GM18519 (cell line): ENCODE data around the gene TRAPPC10.
"Not testable (repeated sequence)": the region's sequence is repeated elsewhere in the genome, so short reads cannot be mapped to it uniquely, and the experiment has no call there.

Source experiments
- ATAC-seq: cut with Tn5 transposase; IDR thresholded peaks from one replicate; pipeline ENCODE4 v1.9.1; 2021; ENCODE audit warnings: mild to moderate bottlenecking, moderate library complexity; ENCODE audit not compliant: unreplicated experiment, low FRiP score

TRAPPC10 gene

GRCh38 chr21:44134732-44135131, 122.6 kb downstream of the TRAPPC10 start:
- not testable (repeated sequence) for ATAC-seq

- not testable (repeated sequence) for ATAC-seq
Measured at GRCh38 chr21:44138039-44138438, 125.9 kb downstream of the TRAPPC10 start.

GRCh38 chr21:44139787-44140551, 127.9 kb downstream of the TRAPPC10 start:
- ATAC-seq: not testable (repeated sequence)

- not testable (repeated sequence) for ATAC-seq
Measured at GRCh38 chr21:44140552-44140932, 128.4 kb downstream of the TRAPPC10 start.

- not testable (repeated sequence) for ATAC-seq
Measured at GRCh38 chr21:44142470-44142869, 130.4 kb downstream of the TRAPPC10 start.

GRCh38 chr21:44143380-44143779, 131.3 kb downstream of the TRAPPC10 start:
- not testable (repeated sequence) for ATAC-seq

GRCh38 chr21:44143996-44144395, 131.9 kb downstream of the TRAPPC10 start:
- ATAC-seq: not testable (repeated sequence)

GRCh38 chr21:44144784-44145602, 132.9 kb downstream of the TRAPPC10 start:
- ATAC-seq: not testable (repeated sequence)

- not testable (repeated sequence) for ATAC-seq
Measured at GRCh38 chr21:44145616-44146015, 133.5 kb downstream of the TRAPPC10 start.

GRCh38 chr21:44147108-44147507, 135.0 kb downstream of the TRAPPC10 start:
- ATAC-seq: not testable (repeated sequence)

- ATAC-seq: not testable (repeated sequence)
Measured at GRCh38 chr21:44150255-44150654, 138.1 kb downstream of the TRAPPC10 start.

GRCh38 chr21:44153214-44153888, 141.2 kb downstream of the TRAPPC10 start:
- ATAC-seq: not testable (repeated sequence)

- ATAC-seq: not testable (repeated sequence)
Measured at GRCh38 chr21:44153889-44154228, 141.8 kb downstream of the TRAPPC10 start.

GRCh38 chr21:44154816-44155230, 142.7 kb downstream of the TRAPPC10 start:
- not testable (repeated sequence) for ATAC-seq

GRCh38 chr21:44155231-44155993, 143.3 kb downstream of the TRAPPC10 start:
- ATAC-seq: not testable (repeated sequence)

- not testable (repeated sequence) for ATAC-seq
Measured at GRCh38 chr21:44155994-44156380, 143.9 kb downstream of the TRAPPC10 start.
